Sigmoid colon (tissue), 7 donors: ENCODE data around the gene BCL3. TPM values are rescaled to one million over a fixed set of nuclear protein-coding genes. Genes with fewer than 3 reads are reported as not detected.
A peak's percentile ranks its signal among the peaks of the same experiment; 100 is the strongest.

Experiments used
- DNase-seq: peaks from one replicate; pipeline ENCODE4 v3.0.0-alpha.2; 2019
- H3K27ac ChIP-seq, 4 donors: fragments of 200-600 bp; sonication (generic); one replicate each; pipeline ENCODE4 v1.5.1; 2016 to 2019; ENCODE audit warnings: mild to moderate bottlenecking in 1 of 4
- H3K27me3 ChIP-seq, 3 donors: fragments of 200-600 bp; sonication (generic); one replicate each; pipeline ENCODE4 v1.5.1; 2019; ENCODE audit warnings: mild to moderate bottlenecking in 1 of 3
- H3K36me3 ChIP-seq, 4 donors: fragments of 200-600 bp; sonication (generic); one replicate each; pipeline ENCODE4 v1.5.1; 2016 to 2019
- H3K4me1 ChIP-seq, 4 donors: fragments of 200-600 bp; sonication (generic); one replicate each; pipeline ENCODE4 v1.5.1; 2017 to 2019
- H3K4me3 ChIP-seq, 4 donors: fragments of 200-600 bp; sonication (generic); one replicate each; pipeline ENCODE4 v1.5.1; 2017 to 2019; ENCODE audit warnings: mild to moderate bottlenecking in 2 of 4, moderate library complexity in 1 of 4
- H3K9me3 ChIP-seq, 4 donors: fragments of 200-600 bp in 3 of 4; sonication (generic) in 3 of 4; one replicate each; pipeline versions ENCODE4 v1.5.1 to v1.6.1; 2013 to 2019
- CTCF ChIP-seq, 4 experiments: fragments of 450-650 bp in 3 of 4; fragments of 200-600 bp in 1 of 4; IDR thresholded peaks; one replicate each; pipeline ENCODE4 v1.5.1; 2016 to 2019; ENCODE audit warnings: antibody characterized with exemption in 4 of 4, mild to moderate bottlenecking in 3 of 4, moderate library complexity in 2 of 4
- EP300 ChIP-seq, 4 donors: sonication (generic); formaldehyde crosslinking; IDR thresholded peaks; one replicate each; pipeline ENCODE4 v1.6.1; 2017; ENCODE audit warnings: antibody characterized with exemption in 4 of 4
- POLR2A ChIP-seq, 2 donors: fragments of 450-650 bp; IDR thresholded peaks; one replicate each; pipeline ENCODE4 v1.6.1; 2016; ENCODE audit warnings: antibody characterized with exemption in 2 of 2, mild to moderate bottlenecking in 2 of 2, moderate library complexity in 2 of 2
- POLR2AphosphoS5 ChIP-seq, 4 donors: sonication (generic); formaldehyde crosslinking; IDR thresholded peaks; one replicate each; pipeline ENCODE4 v1.6.1; 2017; ENCODE audit warnings: antibody characterized with exemption in 4 of 4
- WGBS, 2 donors: extraction: QIAGEN DNeasy Blood & Tissue Kit; methylation state at CpG; one replicate each; pipeline ENCODE4 v1.1.7; 2013; 5-methylcytosine and 5-hydroxymethylcytosine counted together
- intact Hi-C: fragments of 100-400 bp; cut with DNase I; formaldehyde crosslinking; loops from one replicate; pipeline ENCODE4 v1.15.1; 2023
- polyA plus RNA-seq, 3 donors: library from polyadenylated mRNA; stranded (reverse); fragments of 200-250 nt; gene quantifications; one replicate each; pipeline ENCODE4 v1.2.3, GENCODE V29; 2013
- total RNA-seq, 4 donors: library from RNA; depleted of rRNA; stranded (reverse); fragments of >200 nt; gene quantifications; one replicate each; pipeline ENCODE4 v1.1.0, GENCODE V29; 2016
- donor health status: healthy with polysubstance abuse.
- donor health status: Bipolar disorder and iron deficiency.
- donor health status: healthy.

Gene BCL3
- total and polyA plus RNA-seq, 7 donors: 13.9 to 104 (median 44.4) TPM

GRCh38 chr19:44794610-44795009, 46.1 kb downstream of the BCL3 start:
- H3K4me1 ChIP-seq: no peaks in the 10 kb centered on the region
- no peak overlapping the region for H3K27ac ChIP-seq
- WGBS, 2 donors: 96% methylated on average over 4 of the region's 4 CpGs
- no peak overlapping the region for H3K4me3 ChIP-seq
- DNase-seq: no peak
- TF ChIP-seq POLR2AphosphoS5 (IDR thresholded peaks at IDR 0.05) (no peak), EP300 (IDR thresholded peaks at IDR 0.05) (no peak), POLR2A (IDR thresholded peaks at IDR 0.05) (no peak), CTCF (IDR thresholded peaks at IDR 0.05) (no peak)
- H3K9me3 ChIP-seq: no peaks in the 10 kb centered on the region
- no peaks in the 10 kb centered on the region for H3K27me3 ChIP-seq
- intact Hi-C loops: no loop called here
- H3K36me3 ChIP-seq: no peaks in the 10 kb centered on the region

GRCh38 chr19:44795398-44795987, 47.0 kb downstream of the BCL3 start:
- Histone ChIP-seq H3K9me3 (no peaks in the 10 kb centered on the region), H3K4me3 (no peak overlapping the region), H3K36me3 (no peaks in the 10 kb centered on the region), H3K27me3 (no peaks in the 10 kb centered on the region), H3K4me1 (no peaks in the 10 kb centered on the region), H3K27ac (no peak overlapping the region)
- WGBS, 2 donors: 82 to 93% methylated on average over 13 of the region's 13 CpGs
- DNase-seq: no peak
- no peak for TF ChIP-seq CTCF (IDR thresholded peaks at IDR 0.05)
- no peak for TF ChIP-seq POLR2AphosphoS5 (IDR thresholded peaks at IDR 0.05)
- TF ChIP-seq EP300 (IDR thresholded peaks at IDR 0.05): no peak
- TF ChIP-seq POLR2A (IDR thresholded peaks at IDR 0.05): no peak
- intact Hi-C loops: no loop called here

- intact Hi-C loops: no loop called here
- no peaks in the 10 kb centered on the region for H3K36me3 ChIP-seq
- TF ChIP-seq EP300 (IDR thresholded peaks at IDR 0.05) (no peak), CTCF (IDR thresholded peaks at IDR 0.05) (no peak), POLR2A (IDR thresholded peaks at IDR 0.05) (no peak), POLR2AphosphoS5 (IDR thresholded peaks at IDR 0.05) (no peak)
- no peak for DNase-seq
- peak overlapping the region in 1 of 4 donors; percentile 51 for H3K27ac ChIP-seq
- no peak overlapping the region for H3K4me3 ChIP-seq
- H3K9me3 ChIP-seq: no peaks in the 10 kb centered on the region
- no peaks in the 10 kb centered on the region for H3K4me1 ChIP-seq
- whole genome bisulfite sequencing, 2 donors: 43 to 75% methylated on average over 12 of the region's 12 CpGs
- no peaks in the 10 kb centered on the region for H3K27me3 ChIP-seq
These were observed 48.2 kb downstream of the BCL3 start for GRCh38 chr19:44796701-44797115.

- no peak for DNase-seq
- TF ChIP-seq EP300 (IDR thresholded peaks at IDR 0.05) (no peak), POLR2AphosphoS5 (IDR thresholded peaks at IDR 0.05) (no peak), CTCF (IDR thresholded peaks at IDR 0.05) (no peak), POLR2A (IDR thresholded peaks at IDR 0.05) (no peak)
- H3K4me1 ChIP-seq: no peaks in the 10 kb centered on the region
- no peaks in the 10 kb centered on the region for H3K36me3 ChIP-seq
- H3K27me3 ChIP-seq: no peaks in the 10 kb centered on the region
- H3K4me3 ChIP-seq: no peak overlapping the region
- WGBS, 2 donors: 72 to 85% methylated on average over 10 of the region's 10 CpGs
- no peaks in the 10 kb centered on the region for H3K9me3 ChIP-seq
- intact Hi-C loops: loop anchor here (1.0 kb wide), 1 partner anchor 45 kb away; no protein-coding TSS in a partner anchor
- H3K27ac ChIP-seq: no peak overlapping the region
These were observed 51.3 kb downstream of the BCL3 start for GRCh38 chr19:44799627-44800346.
